DND-41 (cell line): ENCODE data around the gene WDR81.

ENCODE experiments used
- EZH2 ChIP-seq: IDR thresholded peaks from 3 replicates; pipeline ENCODE4 v1.6.1; 2012; ENCODE audit warnings: borderline replicate concordance, low read depth, mild to moderate bottlenecking, moderate library complexity, low read length, inconsistent platforms; ENCODE audit not compliant: severe bottlenecking
- TF ChIP-seq, protein P1 (sequence below): IDR thresholded peaks from 2 replicates; pipeline ENCODE4 v1.5.1; 2012; ENCODE audit warnings: borderline replicate concordance, low read length, moderate library complexity, mild to moderate bottlenecking; ENCODE audit not compliant: poor library complexity, severe bottlenecking; ENCODE audit errors: extremely low read depth

DNA sequence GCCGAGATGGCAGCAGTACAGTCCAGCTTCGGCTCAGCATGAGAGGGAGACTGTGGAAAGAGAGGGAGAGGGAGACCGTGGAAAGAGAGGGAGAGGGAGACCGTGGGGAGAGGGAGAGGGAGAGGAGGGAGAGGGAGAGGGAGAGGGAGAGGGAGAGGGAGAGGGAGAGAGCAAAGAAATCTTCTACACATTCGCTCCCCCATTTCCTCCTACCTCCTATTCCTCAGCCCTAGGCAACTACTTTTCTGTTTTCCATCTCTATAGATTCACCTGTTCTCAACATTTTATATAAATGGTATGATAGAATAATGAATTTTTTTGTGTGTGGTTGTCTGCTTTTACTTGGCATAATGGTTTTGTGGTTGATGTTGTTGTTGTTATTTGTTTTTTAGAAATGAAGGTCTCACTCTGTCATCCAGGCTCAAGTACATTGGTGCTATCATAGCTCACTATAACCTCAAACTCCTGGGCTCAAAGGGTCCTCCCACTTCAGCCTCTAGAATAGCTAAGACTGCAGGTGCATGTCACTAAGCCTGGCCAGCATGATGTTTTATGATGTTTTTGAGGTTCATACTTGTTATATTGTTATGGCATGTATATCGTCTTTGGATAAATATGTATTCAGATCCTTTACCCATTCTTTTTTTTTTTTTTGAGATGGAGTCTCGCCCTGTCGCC is 33.8 kb upstream of the WDR81 start:
- no peak for TF ChIP-seq EZH2
- TF ChIP-seq, protein P1, sequence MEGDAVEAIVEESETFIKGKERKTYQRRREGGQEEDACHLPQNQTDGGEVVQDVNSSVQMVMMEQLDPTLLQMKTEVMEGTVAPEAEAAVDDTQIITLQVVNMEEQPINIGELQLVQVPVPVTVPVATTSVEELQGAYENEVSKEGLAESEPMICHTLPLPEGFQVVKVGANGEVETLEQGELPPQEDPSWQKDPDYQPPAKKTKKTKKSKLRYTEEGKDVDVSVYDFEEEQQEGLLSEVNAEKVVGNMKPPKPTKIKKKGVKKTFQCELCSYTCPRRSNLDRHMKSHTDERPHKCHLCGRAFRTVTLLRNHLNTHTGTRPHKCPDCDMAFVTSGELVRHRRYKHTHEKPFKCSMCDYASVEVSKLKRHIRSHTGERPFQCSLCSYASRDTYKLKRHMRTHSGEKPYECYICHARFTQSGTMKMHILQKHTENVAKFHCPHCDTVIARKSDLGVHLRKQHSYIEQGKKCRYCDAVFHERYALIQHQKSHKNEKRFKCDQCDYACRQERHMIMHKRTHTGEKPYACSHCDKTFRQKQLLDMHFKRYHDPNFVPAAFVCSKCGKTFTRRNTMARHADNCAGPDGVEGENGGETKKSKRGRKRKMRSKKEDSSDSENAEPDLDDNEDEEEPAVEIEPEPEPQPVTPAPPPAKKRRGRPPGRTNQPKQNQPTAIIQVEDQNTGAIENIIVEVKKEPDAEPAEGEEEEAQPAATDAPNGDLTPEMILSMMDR: no peak
